IMR-90 (cell line): ENCODE results near the gene PPP1R16B. TPM values are rescaled to one million over a fixed set of nuclear protein-coding genes. Genes with fewer than 3 reads are reported as not detected.

Source experiments
- ATAC-seq: fragments of 200-7000 bp; cut with Tn5 transposase; 2 replicates; pipeline ENCODE4 v1.9.1; 2020; ENCODE audit warnings: low read depth, mild to moderate bottlenecking, moderate library complexity
- BruUV-seq: library from RNA; stranded (reverse); fragments of 400-500 nt; replicated peaks from 2 replicates; lab custom pipeline; 2021; lab: Mats Ljungman, UMichigan
- CTCF ChIA-PET: fragments of 300-600 bp; formaldehyde crosslinking; extraction: SDS; loops from one replicate; lab custom pipeline; 2021; ENCODE audit warnings: antibody characterized with exemption; lab: Yijun Ruan, JAX
- POLR2A ChIA-PET: fragments of 300-600 bp; sonication (Branson Sonifier 250); formaldehyde crosslinking; loops from one replicate; lab custom pipeline; 2022; ENCODE audit warnings: antibody characterized with exemption; ENCODE audit not compliant: unreplicated experiment; lab: Charles Lee
- DNase-seq: peaks from one replicate; pipeline ENCODE4 v3.0.0; 2013
- H2AFZ ChIP-seq: replicated peaks from 2 replicates; pipeline ENCODE3; 2013; ENCODE audit warnings: low read length, mild to moderate bottlenecking; ENCODE audit not compliant: poor library complexity
- H2AK5ac ChIP-seq: 2 replicates; pipeline ENCODE4 v1.6.1; 2013; ENCODE audit warnings: low read depth, low read length, inconsistent platforms
- H2AK9ac ChIP-seq: replicated peaks from 2 replicates; pipeline ENCODE3; 2013; ENCODE audit warnings: mild to moderate bottlenecking, low read depth, low read length, moderate library complexity; ENCODE audit not compliant: poor library complexity
- H2BK120ac ChIP-seq: 2 replicates; pipeline ENCODE4 v1.6.1; 2013; ENCODE audit warnings: low read depth, low read length, inconsistent platforms
- H2BK15ac ChIP-seq: 3 replicates; pipeline ENCODE4 v1.6.1; 2013; ENCODE audit warnings: low read depth, low read length, inconsistent platforms
- H2BK20ac ChIP-seq: 2 replicates; pipeline ENCODE4 v1.6.1; 2013; ENCODE audit warnings: low read depth, mild to moderate bottlenecking, inconsistent platforms, low read length, moderate library complexity
- H2BK5ac ChIP-seq: 2 replicates; pipeline ENCODE4 v1.6.1; 2013; ENCODE audit warnings: mild to moderate bottlenecking, low read depth, low read length, inconsistent platforms; ENCODE audit not compliant: poor library complexity, severe bottlenecking
- H3K14ac ChIP-seq: replicated peaks from 2 replicates; pipeline ENCODE4 v1.6.1; 2013; ENCODE audit warnings: low read depth, low read length, inconsistent platforms
- H3K18ac ChIP-seq: 2 replicates; pipeline ENCODE4 v1.6.1; 2013; ENCODE audit warnings: low read depth, low read length, control low read depth
- H3K23ac ChIP-seq: 2 replicates; pipeline ENCODE4 v1.6.1; 2013; ENCODE audit warnings: low read depth, low read length, inconsistent platforms
- H3K27ac ChIP-seq: 2 replicates; pipeline ENCODE4 v1.5.1; 2013; ENCODE audit warnings: mild to moderate bottlenecking, control low read depth, low read length; ENCODE audit not compliant: insufficient read depth
- H3K27me3 ChIP-seq: 2 replicates; pipeline ENCODE4 v1.6.1; 2013; ENCODE audit warnings: low read length; ENCODE audit not compliant: control insufficient read depth, insufficient read depth
- H3K36me3 ChIP-seq: 2 replicates; pipeline ENCODE4 v1.6.1; 2013; ENCODE audit warnings: low read length, mixed read lengths; ENCODE audit not compliant: control insufficient read depth, insufficient read depth
- H3K4ac ChIP-seq: 2 replicates; pipeline ENCODE4 v1.6.1; 2013; ENCODE audit warnings: low read depth, low read length, inconsistent platforms
- H3K4me1 ChIP-seq: 2 replicates; pipeline ENCODE4 v1.6.1; 2013; ENCODE audit warnings: low read length, mixed read lengths; ENCODE audit not compliant: control insufficient read depth, insufficient read depth
- H3K4me2 ChIP-seq: 2 replicates; pipeline ENCODE4 v1.6.1; 2013; ENCODE audit warnings: low read depth, mild to moderate bottlenecking, control low read depth, low read length, moderate library complexity
- H3K4me3 ChIP-seq: 2 replicates; pipeline ENCODE4 v1.5.1; 2013; ENCODE audit warnings: low read depth, mild to moderate bottlenecking, control low read depth, low read length, moderate library complexity; ENCODE audit not compliant: insufficient read depth
- H3K56ac ChIP-seq: 2 replicates; pipeline ENCODE4 v1.6.1; 2013; ENCODE audit warnings: low read length, inconsistent platforms; ENCODE audit not compliant: insufficient read depth; ENCODE audit errors: extremely low read depth
- H3K79me1 ChIP-seq, 2 experiments: 2 replicates each; pipeline ENCODE4 v1.6.1; 2013; ENCODE audit warnings: low read length in 2 of 2, inconsistent platforms in 1 of 2, low read depth in 1 of 2
- H3K9ac ChIP-seq: 2 replicates; pipeline ENCODE4 v1.6.1; 2013; ENCODE audit warnings: low read depth, low read length, control low read depth
- H3K9me1 ChIP-seq: 2 replicates; pipeline ENCODE4 v1.6.1; 2013; ENCODE audit warnings: low read length, inconsistent platforms; ENCODE audit not compliant: insufficient read depth
- H3K9me3 ChIP-seq: 2 replicates; pipeline ENCODE4 v1.6.1; 2013; ENCODE audit warnings: low read length; ENCODE audit not compliant: control insufficient read depth, insufficient read depth
- H4K20me1 ChIP-seq: 2 replicates; pipeline ENCODE4 v1.6.1; 2013; ENCODE audit warnings: low read length, inconsistent platforms; ENCODE audit not compliant: insufficient read depth
- H4K5ac ChIP-seq: 2 replicates; pipeline ENCODE4 v1.6.1; 2013; ENCODE audit warnings: mild to moderate bottlenecking, low read depth, low read length, control low read depth
- H4K8ac ChIP-seq, 2 experiments: 2 replicates each; pipeline ENCODE4 v1.6.1; 2013; ENCODE audit warnings: low read depth in 2 of 2, low read length in 2 of 2, control low read depth in 1 of 2, inconsistent platforms in 1 of 2
- H4K91ac ChIP-seq: 2 replicates; pipeline ENCODE4 v1.6.1; 2013; ENCODE audit warnings: low read depth, low read length, inconsistent platforms; ENCODE audit not compliant: insufficient read depth
- BHLHE40 ChIP-seq: fragments of 150-350 bp; IDR thresholded peaks from 2 replicates; pipeline ENCODE4 v1.6.1; 2016; ENCODE audit warnings: mild to moderate bottlenecking, low read depth, low read length
- CEBPB ChIP-seq: IDR thresholded peaks from 2 replicates; pipeline ENCODE4 v1.6.1; 2012; ENCODE audit warnings: low read depth, low read length, improper control_type of control experiment
- CHD1 ChIP-seq: IDR thresholded peaks from 2 replicates; pipeline ENCODE4 v1.6.1; 2012; ENCODE audit warnings: low read depth, low read length, improper control_type of control experiment
- CTCF ChIP-seq: conservative IDR thresholded peaks from 2 replicates; pipeline ENCODE4 v1.5.1; 2012; ENCODE audit warnings: mild to moderate bottlenecking, low read depth, low read length, improper control_type of control experiment
- FOS ChIP-seq: fragments of 150-350 bp; IDR thresholded peaks from 2 replicates; pipeline ENCODE4 v1.6.1; 2016; ENCODE audit warnings: low read depth, low read length
- MAFK ChIP-seq: IDR thresholded peaks from 2 replicates; pipeline ENCODE4 v1.6.1; 2012; ENCODE audit warnings: low read depth, low read length, improper control_type of control experiment
- MAZ ChIP-seq: IDR thresholded peaks from 2 replicates; pipeline ENCODE4 v1.6.1; 2012; ENCODE audit warnings: low read depth, mild to moderate bottlenecking, low read length, improper control_type of control experiment, moderate library complexity, borderline replicate concordance
- NFE2L2 ChIP-seq: fragments of 150-350 bp; IDR thresholded peaks from 2 replicates; pipeline ENCODE4 v1.6.1; 2016; ENCODE audit warnings: low read depth, mild to moderate bottlenecking, low read length
- POLR2A ChIP-seq: IDR thresholded peaks from 2 replicates; pipeline ENCODE4 v1.6.1; 2012; ENCODE audit warnings: mild to moderate bottlenecking, low read depth, low read length
- RFX5 ChIP-seq: IDR thresholded peaks from 2 replicates; pipeline ENCODE4 v1.8.0; 2012; ENCODE audit warnings: low read depth, mild to moderate bottlenecking, low read length, moderate library complexity
- SMC3 ChIP-seq: fragments of 150-350 bp; IDR thresholded peaks from 2 replicates; pipeline ENCODE4 v1.6.1; 2016; ENCODE audit warnings: low read depth, mild to moderate bottlenecking, antibody characterized with exemption, low read length, moderate library complexity
- USF2 ChIP-seq: fragments of 150-350 bp; IDR thresholded peaks from 2 replicates; pipeline ENCODE4 v1.6.1; 2017; ENCODE audit warnings: mild to moderate bottlenecking, antibody characterized with exemption, low read length, low read depth
- WGBS, 2 experiments: methylation state at CpG; one replicate each; pipeline versions ENCODE4 v1.1.5 to v1.1.7; 2013; ENCODE audit warnings: missing lambda C conversion rate in 2 of 2; ENCODE audit not compliant: insufficient read length in 1 of 2; ENCODE audit errors: extremely low coverage in 2 of 2; 5-methylcytosine and 5-hydroxymethylcytosine counted together
- dilution Hi-C: fragments of 300-500 bp; cut with HindIII; formaldehyde crosslinking; loops from one replicate; pipeline ENCODE4 v1.14.3; 2018; ENCODE audit warnings: low sequenced_read_pairs; ENCODE audit not compliant: unreplicated experiment
- in situ Hi-C: fragments of 300-500 bp; cut with MboI; formaldehyde crosslinking; loops from 3 replicates; pipeline ENCODE4 v1.14.3; 2019; ENCODE audit warnings: low sequenced_read_pairs, inconsistent platforms, mixed read lengths
- intact Hi-C: fragments of 100-400 bp; cut with micrococcal nuclease; formaldehyde crosslinking; loops from 2 replicates; pipeline ENCODE4 v1.10.0; 2022
- polyA plus RNA-seq, 3 experiments: library from polyadenylated mRNA; depleted of rRNA; stranded (reverse); fragments of >200 nt; gene quantifications; 2 replicates each; pipeline ENCODE4 v1.2.3, GENCODE V29; 2012; ENCODE audit warnings: low replicate concordance in 1 of 3
- total RNA-seq: library from RNA; depleted of rRNA; stranded (reverse); fragments of >200 nt; gene quantifications from 2 replicates; pipeline ENCODE4 v1.2.3, GENCODE V29; 2012

PPP1R16B gene
- total and polyA plus RNA-seq, 2 of the 4 experiments (the other 2 are of a cell fraction) = not detected

- Histone ChIP-seq H4K91ac (no peak overlapping the region), H3K4me3 (no peak overlapping the region), H2BK15ac (no peak overlapping the region), H3K23ac (no peak overlapping the region), H4K20me1 (no peaks in the 10 kb centered on the region), H2AK9ac (no peak overlapping the region), H3K9me3 (no peaks in the 10 kb centered on the region), H3K4ac (no peak overlapping the region), H3K9me1 (no peaks in the 10 kb centered on the region), H4K5ac (no peak overlapping the region), H2AK5ac (no peak overlapping the region), H2AFZ (no peak overlapping the region), H3K4me1 (no peaks in the 10 kb centered on the region), H3K56ac (no peak overlapping the region), H2BK5ac (no peak overlapping the region), H4K8ac (no peak overlapping the region), H3K27me3 (peaks cover 17% of the 10 kb centered on the region), H3K79me1 (no peaks in the 10 kb centered on the region), H3K27ac (no peak overlapping the region), H3K4me2 (no peak overlapping the region), H3K9ac (no peak overlapping the region), H2BK20ac (no peak overlapping the region), H3K18ac (no peak overlapping the region), H3K14ac (no peak overlapping the region), H2BK120ac (no peak overlapping the region), H3K36me3 (no peaks in the 10 kb centered on the region)
- intact Hi-C loops = no loop called here
- DNase-seq (no peak), ATAC-seq (no peak)
- no TSS peak for BruUV-seq
- TF ChIP-seq SMC3 (no peak), POLR2A (no peak), USF2 (no peak), MAZ (no peak), CEBPB (no peak), NFE2L2 (no peak), CTCF (no peak), BHLHE40 (no peak), MAFK (no peak), CHD1 (no peak), RFX5 (no peak), FOS (no peak)
- in situ Hi-C loops = no loop called here
- WGBS, 2 experiments = no CpG with 5 or more reads among the region's 13 CpGs
- dilution Hi-C loops = no loop called here
- ChIA-PET POLR2A (no interaction called here), CTCF (interaction anchor here (0.6 kb wide), 1 partner anchor 94 kb away, joined by 5 read pairs; no protein-coding TSS in a partner anchor)
Measured at GRCh38 chr20:38888059-38888831, 82.7 kb downstream of the PPP1R16B start.
